ENCODE data around the gene GABRG3. TPM values are rescaled to one million over a fixed set of nuclear protein-coding genes. Genes with fewer than 3 reads are reported as not detected.

GABRG3 gene
- total RNA-seq, 3 donors from 2014 or later (not counting 1 experiment from before 2014, with no cell fraction given): not detected

GRCh38 chr15:27235161-27235560, 264.2 kb downstream of the GABRG3 start:
- TF ChIP-seq CTCF (IDR thresholded peaks at IDR 0.05): no peak
- intact Hi-C loops (cut with micrococcal nuclease): no loop called here
- ATAC-seq (no peak), DNase-seq (no peak)
- Mint-ChIP-seq H3K9me3 (peaks cover 4 to 5% of the 10 kb centered on the region in 2 donors), H3K4me1 (no peaks in the 10 kb centered on the region), H3K4me3 (no peak overlapping the region), H3K27me3 (ENCODE audit: low read depth in 2 of 2) (no peaks in the 10 kb centered on the region), H3K27ac (no peak overlapping the region), H3K36me3 (no peaks in the 10 kb centered on the region)
- no peaks in the 10 kb centered on the region for H3K9me3 ChIP-seq (ENCODE audit: control insufficient read depth, insufficient read depth, low read length)
- no peaks in the 10 kb centered on the region for H3K27me3 ChIP-seq (ENCODE audit: control insufficient read depth, insufficient read depth, low read length)
- H3K4me3 ChIP-seq (ENCODE audit: low read length): no peak overlapping the region
- WGBS (ENCODE audit: insufficient coverage): 89% methylated on average over 3 of the region's 4 CpGs
- H3K36me3 ChIP-seq (ENCODE audit: control insufficient read depth, insufficient read depth, low read length): no peaks in the 10 kb centered on the region
- H3K27ac ChIP-seq (ENCODE audit: low read length): no peak overlapping the region
- H3K4me1 ChIP-seq (ENCODE audit: control insufficient read depth, insufficient read depth, low read length): no peaks in the 10 kb centered on the region

- Histone ChIP-seq H3K27me3 (ENCODE audit: control insufficient read depth, insufficient read depth, low read length) (no peaks in the 10 kb centered on the region), H3K36me3 (ENCODE audit: control insufficient read depth, insufficient read depth, low read length) (no peaks in the 10 kb centered on the region), H3K4me1 (ENCODE audit: control insufficient read depth, insufficient read depth, low read length) (no peaks in the 10 kb centered on the region), H3K4me3 (ENCODE audit: low read length) (no peak overlapping the region), H3K9me3 (ENCODE audit: control insufficient read depth, insufficient read depth, low read length) (no peaks in the 10 kb centered on the region), H3K27ac (ENCODE audit: low read length) (no peak overlapping the region)
- DNase-seq (no peak), ATAC-seq (no peak)
- Mint-ChIP-seq H3K4me3 (no peak overlapping the region), H3K4me1 (no peaks in the 10 kb centered on the region), H3K27ac (no peak overlapping the region), H3K36me3 (no peaks in the 10 kb centered on the region), H3K9me3 (peaks cover 4 to 5% of the 10 kb centered on the region in 2 donors), H3K27me3 (ENCODE audit: low read depth in 2 of 2) (no peaks in the 10 kb centered on the region)
- TF ChIP-seq CTCF (IDR thresholded peaks at IDR 0.05): no peak
- 30% methylated on average over 2 of the region's 2 CpGs for WGBS (ENCODE audit: insufficient coverage)
- intact Hi-C loops (cut with micrococcal nuclease): no loop called here
These were observed 264.7 kb downstream of the GABRG3 start for GRCh38 chr15:27235681-27236080.

GRCh38 chr15:27237319-27237939, 266.4 kb downstream of the GABRG3 start:
- H3K4me3 Mint-ChIP-seq: no peak overlapping the region

More at GRCh38 chr15:27237319-27237939, 266.4 kb downstream of the GABRG3 start:
- intact Hi-C loops (cut with micrococcal nuclease): no loop called here
- Mint-ChIP-seq H3K27ac (no peak overlapping the region), H3K9me3 (peaks cover 2 to 3% of the 10 kb centered on the region in 2 donors), H3K36me3 (no peaks in the 10 kb centered on the region), H3K27me3 (ENCODE audit: low read depth in 2 of 2) (no peaks in the 10 kb centered on the region), H3K4me1 (no peaks in the 10 kb centered on the region)
- no peak for TF ChIP-seq CTCF (IDR thresholded peaks at IDR 0.05)
- DNase-seq (no peak), ATAC-seq (no peak)
- Histone ChIP-seq H3K27me3 (ENCODE audit: control insufficient read depth, insufficient read depth, low read length) (no peaks in the 10 kb centered on the region), H3K9me3 (ENCODE audit: control insufficient read depth, insufficient read depth, low read length) (no peaks in the 10 kb centered on the region), H3K27ac (ENCODE audit: low read length) (no peak overlapping the region), H3K4me1 (ENCODE audit: control insufficient read depth, insufficient read depth, low read length) (no peaks in the 10 kb centered on the region), H3K36me3 (ENCODE audit: control insufficient read depth, insufficient read depth, low read length) (no peaks in the 10 kb centered on the region), H3K4me3 (ENCODE audit: low read length) (no peak overlapping the region)
- WGBS (ENCODE audit: insufficient coverage): 87% methylated on average over 7 of the region's 7 CpGs
